MCF 10A (cell line): ENCODE measurements around the gene ZNF100. TPM values are rescaled to one million over a fixed set of nuclear protein-coding genes. Genes with fewer than 3 reads are reported as not detected.
"Not testable (repeated sequence)": the region's sequence is repeated elsewhere in the genome, so short reads cannot be mapped to it uniquely, and the experiment has no call there.

Experiments used
- BruUV-seq: library from RNA; stranded (reverse); fragments of 400-500 nt; replicated peaks from 2 replicates; lab custom pipeline; 2021; lab: Mats Ljungman, UMichigan
- CTCF ChIA-PET: fragments of 300-600 bp; sonication (Branson Sonifier 250); formaldehyde crosslinking; extraction: SDS; loops from one replicate; lab custom pipeline; 2021; ENCODE audit warnings: antibody characterized with exemption, inconsistent platforms; lab: Yijun Ruan, JAX
- POLR2A ChIA-PET: fragments of 300-600, 350-650 bp; sonication (Branson Sonifier 250); formaldehyde crosslinking; extraction: SDS; loops from one replicate; lab custom pipeline; 2020; ENCODE audit warnings: antibody characterized with exemption, inconsistent platforms; lab: Yijun Ruan, JAX
- DNase-seq: peaks from one replicate; pipeline ENCODE4 v3.0.0-alpha.2; 2018; ENCODE audit not compliant: unreplicated experiment
- H3K27ac Mint-ChIP-seq: one replicate; pipeline ENCODE4 v1.8.0; 2022; ENCODE audit warnings: mild to moderate bottlenecking, low read depth, mixed read lengths; ENCODE audit not compliant: unreplicated experiment
- H3K27me3 Mint-ChIP-seq: one replicate; pipeline ENCODE4 v1.8.0; 2022; ENCODE audit warnings: mixed read lengths; ENCODE audit not compliant: insufficient read depth, unreplicated experiment
- H3K36me3 Mint-ChIP-seq: one replicate; pipeline ENCODE4 v1.8.0; 2022; ENCODE audit warnings: mild to moderate bottlenecking, moderate library complexity, mixed read lengths; ENCODE audit not compliant: insufficient read depth, unreplicated experiment
- H3K4me1 Mint-ChIP-seq: one replicate; pipeline ENCODE4 v1.8.0; 2022; ENCODE audit warnings: mixed read lengths; ENCODE audit not compliant: insufficient read depth, unreplicated experiment
- H3K4me3 Mint-ChIP-seq: one replicate; pipeline ENCODE4 v1.8.0; 2022; ENCODE audit warnings: mild to moderate bottlenecking, moderate library complexity, mixed read lengths; ENCODE audit not compliant: unreplicated experiment
- H3K9me3 Mint-ChIP-seq: one replicate; pipeline ENCODE4 v1.8.0; 2022; ENCODE audit warnings: mixed read lengths; ENCODE audit not compliant: unreplicated experiment
- CTCF ChIP-seq: fragments of 200-600 bp; IDR thresholded peaks from one replicate; pipeline ENCODE4 v1.8.0; 2022; ENCODE audit warnings: antibody characterized with exemption, mild to moderate bottlenecking; ENCODE audit not compliant: unreplicated experiment
- intact Hi-C: fragments of 100-400 bp; cut with micrococcal nuclease; formaldehyde crosslinking; loops from 2 replicates; pipeline ENCODE4 v1.14.1; 2022
- total RNA-seq: library from RNA; stranded (reverse); gene quantifications from 2 replicates; pipeline ENCODE4 v1.2.3, GENCODE V29; 2022

Gene ZNF100
- total RNA-seq, 1 experiment from 2014 or later: 9.3 TPM

GRCh38 chr19:21749090-21749489 is 18.3 kb downstream of the ZNF100 start:
- no TSS peak for BruUV-seq
- peaks cover 53% of the 10 kb centered on the region for H3K36me3 Mint-ChIP-seq

DNA sequence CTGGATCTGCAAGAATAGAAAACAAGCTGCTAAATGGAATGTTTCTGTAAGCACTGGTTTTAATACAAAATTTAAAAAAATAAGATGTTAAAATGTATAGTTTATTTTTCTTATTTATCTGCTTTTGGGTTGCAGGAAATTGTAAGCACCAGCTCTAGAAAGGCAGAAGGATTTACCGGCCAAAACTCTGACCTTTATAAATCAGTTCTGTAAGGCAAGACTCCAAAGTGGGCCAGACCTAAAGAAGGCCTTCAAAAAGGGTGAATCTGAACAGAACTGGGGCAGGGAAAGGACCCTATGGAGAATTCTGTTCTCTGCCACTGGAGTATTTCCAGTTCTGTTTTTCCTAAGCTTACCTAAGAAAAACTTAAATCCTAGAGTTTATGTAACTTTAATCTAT is 19.3 kb downstream of the ZNF100 start:
- Mint-ChIP-seq H3K36me3 (peaks cover 59% of the 10 kb centered on the region), H3K27ac (no peak overlapping the region), H3K9me3 (peaks cover 8% of the 10 kb centered on the region), H3K4me3 (no peak overlapping the region), H3K4me1 (no peaks in the 10 kb centered on the region), H3K27me3 (no peaks in the 10 kb centered on the region)
- BruUV-seq: no TSS peak
- no peak for TF ChIP-seq CTCF
- ChIA-PET CTCF (no interaction called here), POLR2A (no interaction called here)
- DNase-seq: no peak
- intact Hi-C loops: no loop called here

More at GRCh38 chr19:21749090-21749489, 18.3 kb downstream of the ZNF100 start:
- intact Hi-C loops: no loop called here
- H3K9me3 Mint-ChIP-seq: peaks cover 8% of the 10 kb centered on the region
- no peaks in the 10 kb centered on the region for H3K4me1 Mint-ChIP-seq
- TF ChIP-seq CTCF: no peak
- no peaks in the 10 kb centered on the region for H3K27me3 Mint-ChIP-seq
- ChIA-PET CTCF (no interaction called here), POLR2A (interaction anchor here (0.8 kb wide), 1 partner anchor 19 kb away, joined by 3 read pairs; the partner anchor contains the start of gene ZNF100)
- H3K4me3 Mint-ChIP-seq: no peak overlapping the region
- no peak overlapping the region for H3K27ac Mint-ChIP-seq
- no peak for DNase-seq

GRCh38 chr19:21740559-21740958 is 26.8 kb downstream of the ZNF100 start:
- no peak overlapping the region for H3K27ac Mint-ChIP-seq
- no peak overlapping the region for H3K4me3 Mint-ChIP-seq
- peaks cover 72% of the 10 kb centered on the region for H3K36me3 Mint-ChIP-seq
- no peaks in the 10 kb centered on the region for H3K27me3 Mint-ChIP-seq
- ChIA-PET POLR2A (no interaction called here), CTCF (no interaction called here)
- intact Hi-C loops: no loop called here
- BruUV-seq: no TSS peak
- DNase-seq: no peak
- no peaks in the 10 kb centered on the region for H3K4me1 Mint-ChIP-seq
- TF ChIP-seq CTCF: no peak
- H3K9me3 Mint-ChIP-seq: peaks cover 15% of the 10 kb centered on the region

DNA sequence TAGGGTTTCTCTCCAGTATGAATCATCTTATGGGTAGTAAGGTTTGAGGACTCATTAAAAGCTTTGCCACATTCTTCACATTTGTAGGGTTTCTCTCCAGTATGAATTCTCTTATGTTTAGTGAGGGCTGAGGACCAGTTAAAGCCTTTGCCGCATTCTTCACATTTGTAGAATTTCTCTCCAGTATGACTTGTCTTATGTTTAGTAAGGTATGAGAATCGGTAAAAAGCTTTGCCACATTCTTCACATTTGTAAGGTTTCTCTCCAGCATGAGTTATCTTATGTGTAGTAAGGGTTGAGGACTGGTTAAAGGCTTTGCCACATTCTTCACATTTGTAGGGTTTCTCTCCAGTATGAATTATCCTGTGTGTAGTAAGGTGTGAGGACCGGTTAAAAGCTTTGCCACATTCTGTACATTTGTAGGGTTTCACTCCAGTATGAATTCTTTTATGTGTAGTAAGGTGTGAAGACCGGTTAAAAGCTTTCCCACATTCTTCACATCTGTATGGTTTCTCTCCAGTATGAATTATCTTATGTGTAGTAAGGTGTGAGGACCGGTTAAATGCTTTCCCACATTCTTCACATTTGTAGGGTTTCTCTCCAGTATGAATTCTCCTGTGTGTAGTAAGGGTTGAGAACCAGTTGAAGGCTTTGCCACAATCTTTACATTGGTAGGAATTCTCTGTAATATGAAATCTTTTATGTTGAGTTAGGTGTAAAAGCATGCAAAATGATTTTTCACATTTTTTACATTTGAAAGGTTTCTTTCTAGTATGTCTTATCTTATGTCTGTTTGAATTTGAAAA is 40.2 kb downstream of the ZNF100 start:
- peaks cover 20% of the 10 kb centered on the region for H3K36me3 Mint-ChIP-seq
- H3K4me3 Mint-ChIP-seq, H3K4me1 Mint-ChIP-seq, H3K27me3 Mint-ChIP-seq, BruUV-seq, CTCF ChIA-PET, H3K27ac Mint-ChIP-seq, POLR2A ChIA-PET, intact Hi-C loops, DNase-seq: not testable (repeated sequence)
- H3K9me3 Mint-ChIP-seq: peaks cover 14% of the 10 kb centered on the region
